Naive thymus-derived CD4-positive, alpha-beta T cell (primary cell): ENCODE measurements around the gene OR52R1. TPM values are rescaled to one million over a fixed set of nuclear protein-coding genes. Genes with fewer than 3 reads are reported as not detected.

Experiments used
- polyA plus RNA-seq, 2 donors: library from polyadenylated mRNA; unstranded; fragments of 300-500 nt; fragmentation: Illumina TruSeq; gene quantifications; one replicate each; pipeline ENCODE4 v1.2.3, GENCODE V29; 2021
- total RNA-seq, 6 experiments: library from RNA in 5 of 6; stranded (reverse) in 5 of 6; gene quantifications; 1 replicate in 5 of 6; 2 replicates in 1 of 6; pipeline ENCODE4 v1.2.3 and lab custom pipeline; 2021 to 2026

The OR52R1 gene
- total and polyA plus RNA-seq, 7 experiments from 2014 or later, result not detected

Other genes starting within 250 kb of the OR52R1 start
- gene OR52I2, start 222.6 kb downstream of the OR52R1 start, total RNA-seq, result not detected
- not detected for gene OR52I2, start 222.6 kb downstream of the OR52R1 start, polyA plus RNA-seq
- gene OR52I1, start 210.3 kb downstream of the OR52R1 start, total RNA-seq, result not detected
- under 1 TPM in 1 of 2 donors, not detected in 1; 0.07 TPM for gene OR52I1, start 210.3 kb downstream of the OR52R1 start, polyA plus RNA-seq
- 10 to 100 TPM in 3 of 5 experiments, 1 to 10 TPM in 2; 3.8 to 29.5 (median 12.4) TPM for gene TRIM68, start 196.1 kb downstream of the OR52R1 start, total RNA-seq
- 10 to 100 TPM; 13.0 to 19.3 TPM for gene TRIM68, start 196.1 kb downstream of the OR52R1 start, polyA plus RNA-seq
- gene OR51D1, start 166.9 kb downstream of the OR52R1 start, total RNA-seq, result not detected
- not detected for gene OR51D1, start 166.9 kb downstream of the OR52R1 start, polyA plus RNA-seq
- gene OR51E1, start 160.4 kb downstream of the OR52R1 start, total RNA-seq, result not detected
- not detected for gene OR51E1, start 160.4 kb downstream of the OR52R1 start, polyA plus RNA-seq
- not detected for gene OR51E2, start 106.5 kb downstream of the OR52R1 start, total RNA-seq
- not detected for gene OR51E2, start 106.5 kb downstream of the OR52R1 start, polyA plus RNA-seq
- not detected for gene MMP26, start 99.6 kb downstream of the OR52R1 start, total RNA-seq
- not detected for gene MMP26, start 99.6 kb downstream of the OR52R1 start, polyA plus RNA-seq
- gene OR51F1, start 34.4 kb downstream of the OR52R1 start, total RNA-seq, result not detected
- gene OR51F1, start 34.4 kb downstream of the OR52R1 start, polyA plus RNA-seq, result not detected
- gene OR51F2, start 16.9 kb upstream of the OR52R1 start, total RNA-seq, result not detected
- gene OR51F2, start 16.9 kb upstream of the OR52R1 start, polyA plus RNA-seq, result not detected
- not detected for gene OR51S1, start 44.8 kb upstream of the OR52R1 start, total RNA-seq
- gene OR51S1, start 44.8 kb upstream of the OR52R1 start, polyA plus RNA-seq, result not detected
- gene OR51T1, start 77.5 kb upstream of the OR52R1 start, total RNA-seq, result not detected
- not detected for gene OR51T1, start 77.5 kb upstream of the OR52R1 start, polyA plus RNA-seq
- gene OR51A7, start 99.4 kb upstream of the OR52R1 start, total RNA-seq, result not detected
- gene OR51A7, start 99.4 kb upstream of the OR52R1 start, polyA plus RNA-seq, result not detected
- not detected for gene OR51G2, start 115.0 kb upstream of the OR52R1 start, total RNA-seq
- not detected for gene OR51G2, start 115.0 kb upstream of the OR52R1 start, polyA plus RNA-seq
- not detected for gene OR51G1, start 120.0 kb upstream of the OR52R1 start, total RNA-seq
- not detected for gene OR51G1, start 120.0 kb upstream of the OR52R1 start, polyA plus RNA-seq
- gene OR51A4, start 143.2 kb upstream of the OR52R1 start, total RNA-seq, result not detected
- not detected for gene OR51A4, start 143.2 kb upstream of the OR52R1 start, polyA plus RNA-seq
- gene OR51A2, start 151.3 kb upstream of the OR52R1 start, total RNA-seq, result not detected
- not detected for gene OR51A2, start 151.3 kb upstream of the OR52R1 start, polyA plus RNA-seq
- not detected for gene OR51L1, start 190.5 kb upstream of the OR52R1 start, total RNA-seq
- not detected for gene OR51L1, start 190.5 kb upstream of the OR52R1 start, polyA plus RNA-seq
- gene OR52J3, start 242.1 kb upstream of the OR52R1 start, total RNA-seq, result not detected
- gene OR52J3, start 242.1 kb upstream of the OR52R1 start, polyA plus RNA-seq, result not detected